HuH-7.5 (cell line): ENCODE data around the gene ACTR3.
"Not testable (repeated sequence)": the region's sequence is repeated elsewhere in the genome, so short reads cannot be mapped to it uniquely, and the experiment has no call there.

Experiments
- DNase-seq: peaks from one replicate; pipeline ENCODE4 v3.0.0; 2011; ENCODE audit warnings: low spot score

Gene ACTR3

GRCh38 chr2:113906647-113907046 is 16.8 kb downstream of the ACTR3 start:
- no peak for DNase-seq

GRCh38 chr2:113907297-113907696 is 17.4 kb downstream of the ACTR3 start:
- DNase-seq = no peak

DNA sequence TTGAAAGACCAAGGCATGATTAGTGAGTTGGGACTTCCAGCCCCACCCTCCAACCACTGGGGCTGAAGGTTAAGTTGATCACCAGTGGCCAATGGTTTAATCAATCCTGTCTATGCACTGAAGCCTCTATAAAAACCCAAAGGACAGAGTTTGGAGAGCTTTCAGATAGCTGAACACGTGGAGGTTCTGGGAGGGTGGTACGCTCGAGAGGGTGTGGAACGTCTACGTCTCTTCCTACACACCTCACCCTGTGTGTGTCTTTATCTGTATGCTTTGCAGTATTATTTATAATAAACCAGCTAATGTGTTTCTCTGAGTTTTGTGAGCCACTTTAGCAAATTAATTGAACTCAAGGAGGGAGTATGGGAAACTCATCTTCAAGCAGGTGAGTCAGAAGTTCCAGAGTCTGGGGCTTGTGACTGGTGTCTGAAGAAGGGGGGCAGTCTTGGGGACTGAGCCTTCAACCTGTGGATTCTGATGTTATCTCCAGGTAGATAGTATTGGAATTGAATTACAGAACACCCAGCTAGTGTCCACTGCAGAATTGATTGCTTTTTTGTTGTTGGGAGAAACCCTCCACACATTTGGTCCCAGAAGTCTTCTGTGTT is 20.3 kb downstream of the ACTR3 start:
- DNase-seq = no peak

DNA sequence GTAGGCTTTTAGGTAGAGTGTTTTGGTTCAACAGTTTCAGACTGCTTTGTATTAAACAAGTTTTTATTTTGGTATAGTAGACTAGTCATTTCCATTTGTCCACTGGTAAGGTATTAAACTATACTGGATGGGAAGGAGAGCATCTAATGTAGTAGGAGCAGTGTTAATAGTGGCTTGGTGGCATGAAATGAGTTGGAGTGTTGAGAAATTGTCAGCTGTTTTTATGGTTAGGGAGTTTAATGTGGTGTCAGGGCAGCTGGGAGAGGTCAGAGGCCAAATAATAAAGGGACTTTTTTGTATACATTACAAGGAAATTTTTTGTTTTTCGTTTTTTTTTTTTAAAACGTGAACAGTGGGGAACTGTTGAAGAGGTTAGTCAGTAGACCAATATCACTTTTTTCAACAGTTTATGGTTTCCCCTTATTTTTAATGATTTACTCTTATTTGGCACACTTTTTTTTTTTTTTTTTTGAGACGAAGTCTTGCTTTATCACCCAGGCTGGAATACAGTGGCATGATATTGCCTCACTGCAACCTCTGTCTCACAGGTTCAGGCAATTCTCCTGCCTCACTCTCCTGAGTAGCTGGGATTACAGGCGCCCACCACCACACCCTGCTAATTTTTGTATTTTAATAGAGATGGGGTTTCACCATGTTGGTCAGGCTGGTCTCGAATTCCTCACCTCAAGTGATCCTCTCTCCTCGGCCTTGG is 21.2 kb downstream of the ACTR3 start:
- no peak for DNase-seq

GRCh38 chr2:113915082-113915819 is 25.4 kb downstream of the ACTR3 start:
- DNase-seq = no peak

GRCh38 chr2:113918229-113918628 is 28.3 kb downstream of the ACTR3 start:
- DNase-seq = no peak

DNA sequence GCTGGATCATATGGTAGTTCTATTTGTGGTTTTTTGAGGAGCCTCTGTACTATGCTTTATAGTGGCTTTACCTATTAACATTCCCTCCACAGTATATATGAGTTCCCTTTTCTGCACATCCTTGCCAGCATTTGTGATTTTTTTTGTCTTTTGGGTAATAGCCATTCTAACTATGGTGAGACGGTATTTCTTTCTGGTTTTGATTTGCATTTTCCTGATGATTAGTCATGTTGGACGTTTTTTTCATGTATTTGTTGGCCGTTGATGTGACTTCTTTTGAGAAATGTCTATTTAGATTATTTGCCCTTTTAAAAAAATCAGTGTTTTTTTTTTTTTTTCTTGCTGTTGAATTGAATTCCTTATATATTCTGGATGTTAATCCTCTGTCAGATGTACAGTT is 31.1 kb downstream of the ACTR3 start:
- no peak for DNase-seq

DNA sequence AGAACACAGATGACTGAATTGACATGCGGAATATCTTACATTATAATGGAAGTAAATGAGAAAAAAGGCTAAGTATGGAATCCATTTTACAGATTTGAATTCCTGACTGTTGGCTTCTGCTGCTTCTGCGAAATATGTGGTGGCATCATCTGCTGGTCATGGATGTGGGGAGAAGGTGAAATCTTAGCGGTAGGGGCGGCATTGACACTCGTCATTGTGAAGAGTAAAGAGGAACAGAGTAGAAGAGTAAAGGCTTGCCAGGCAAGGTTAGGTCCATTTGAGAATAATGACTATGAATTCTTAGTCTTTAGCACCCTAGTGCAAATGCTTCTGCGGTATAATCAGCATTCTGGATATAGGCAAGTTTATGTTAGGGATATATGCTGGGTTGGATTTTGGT is 32.4 kb downstream of the ACTR3 start:
- no peak for DNase-seq

DNA sequence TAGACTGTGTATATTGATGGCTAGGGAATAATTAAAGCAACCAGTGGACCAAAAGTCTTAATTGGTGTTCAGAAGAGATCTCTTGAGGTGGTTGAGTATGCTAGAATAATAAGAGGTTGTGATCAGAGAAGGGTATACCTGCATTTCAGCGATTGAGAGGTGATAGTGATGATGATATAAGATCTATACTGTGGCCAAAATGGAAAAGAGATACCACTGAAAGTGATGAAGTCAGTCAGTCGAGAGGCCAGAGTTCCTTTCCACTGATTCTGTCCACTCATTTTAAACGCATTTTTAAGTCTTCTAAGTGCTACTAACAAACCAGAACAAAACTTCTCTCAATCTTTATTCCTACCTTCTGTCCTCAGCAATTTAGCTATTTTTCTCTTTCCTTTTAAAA is 32.9 kb downstream of the ACTR3 start:
- no peak for DNase-seq

DNA sequence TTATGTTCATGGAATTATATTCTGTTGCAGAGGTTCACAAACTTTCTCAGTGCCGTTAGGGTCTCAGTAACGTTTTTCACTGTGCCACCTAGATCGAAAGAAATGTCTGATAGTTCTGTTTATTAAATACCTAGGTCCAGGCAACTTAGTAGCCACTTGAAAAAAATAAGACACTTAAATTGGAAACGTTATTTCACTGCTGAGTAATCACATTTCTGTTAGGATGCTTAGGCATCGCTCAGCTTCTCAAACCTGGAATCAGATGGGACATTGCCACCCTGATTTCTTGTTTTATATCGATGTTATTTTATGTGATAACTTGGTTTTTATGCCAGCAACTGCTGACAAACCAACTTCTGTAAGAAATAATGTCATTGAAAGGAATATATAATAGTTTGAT is 36.0 kb downstream of the ACTR3 start:
- no peak for DNase-seq

DNA sequence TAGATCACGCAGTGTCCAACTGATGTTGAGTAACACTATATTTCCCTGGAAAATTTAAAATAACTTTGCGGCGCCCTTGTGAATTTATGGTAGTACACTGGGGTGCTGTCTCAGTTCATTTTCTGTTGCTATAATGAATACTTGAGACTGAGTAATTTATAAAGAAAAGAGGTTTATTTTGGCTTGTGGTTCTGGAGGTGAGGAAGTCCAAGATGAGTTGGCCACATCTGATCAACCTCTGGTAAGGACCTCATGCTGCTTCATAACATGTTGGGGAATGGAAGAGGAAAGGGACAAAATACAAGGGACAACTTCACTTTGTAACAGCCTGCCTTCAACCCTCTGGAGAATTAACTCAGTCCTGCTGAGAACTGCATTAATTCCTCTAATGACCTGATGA is 36.4 kb downstream of the ACTR3 start:
- DNase-seq = no peak

DNA sequence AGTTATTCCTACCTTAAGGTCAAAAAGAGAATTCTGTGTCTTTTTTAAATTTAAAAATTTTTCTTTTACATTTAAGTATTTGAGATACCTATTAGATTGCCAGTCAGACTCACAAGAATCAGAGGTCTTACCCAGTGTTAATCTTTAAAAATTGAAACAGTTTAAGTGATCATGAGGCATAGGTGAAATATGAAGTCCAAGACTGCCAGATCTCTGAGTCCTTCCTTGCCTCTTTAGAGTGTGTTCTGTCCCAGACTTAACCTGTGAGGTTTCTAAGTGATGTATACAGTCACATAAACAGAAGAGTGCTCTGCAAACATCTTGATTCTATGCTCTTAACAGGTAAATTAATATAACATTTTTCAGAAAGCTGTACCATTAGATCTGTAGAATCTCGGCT is 40.6 kb downstream of the ACTR3 start:
- no peak for DNase-seq

- DNase-seq = no peak
These were observed 47.6 kb downstream of the ACTR3 start for GRCh38 chr2:113937501-113937900.

DNA sequence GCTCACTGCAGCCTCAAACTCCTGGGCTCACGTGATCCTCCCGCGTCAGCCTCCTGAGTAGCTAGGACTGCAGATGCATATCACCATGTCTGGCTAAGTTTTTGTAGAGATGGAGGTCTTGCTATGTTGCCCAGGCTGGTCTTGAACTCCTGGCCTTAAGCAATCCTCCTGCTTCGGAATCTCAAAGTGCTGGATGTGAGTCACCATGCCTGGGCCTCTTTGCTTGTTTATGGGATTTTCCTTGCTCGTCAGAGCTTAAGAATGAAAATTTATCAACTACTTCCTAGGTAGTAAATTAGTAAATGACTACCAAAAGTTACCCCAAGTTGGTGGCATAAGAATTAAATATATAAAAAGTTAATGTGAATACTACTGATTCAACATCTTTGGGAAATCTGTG is 51.0 kb downstream of the ACTR3 start:
- DNase-seq = no peak

DNA sequence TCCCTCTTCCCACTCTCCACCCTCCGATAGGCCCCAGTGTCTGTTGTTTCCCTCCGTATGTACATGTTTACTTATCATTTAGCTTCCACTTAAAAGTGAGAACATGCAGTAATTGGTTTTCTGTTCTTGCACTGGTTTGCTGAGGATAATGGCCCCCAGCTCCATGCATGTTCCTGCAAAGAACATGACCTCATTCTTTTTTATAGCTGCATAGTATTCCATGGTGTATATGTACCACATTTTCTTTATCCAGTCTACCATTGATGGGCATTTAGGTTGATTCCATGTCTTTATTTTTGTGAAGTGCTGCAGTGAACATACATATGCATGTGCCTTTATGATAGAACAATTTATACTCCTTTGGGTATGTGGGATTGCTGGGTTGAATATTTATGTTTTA is 55.9 kb downstream of the ACTR3 start:
- not testable (repeated sequence) for DNase-seq

DNA sequence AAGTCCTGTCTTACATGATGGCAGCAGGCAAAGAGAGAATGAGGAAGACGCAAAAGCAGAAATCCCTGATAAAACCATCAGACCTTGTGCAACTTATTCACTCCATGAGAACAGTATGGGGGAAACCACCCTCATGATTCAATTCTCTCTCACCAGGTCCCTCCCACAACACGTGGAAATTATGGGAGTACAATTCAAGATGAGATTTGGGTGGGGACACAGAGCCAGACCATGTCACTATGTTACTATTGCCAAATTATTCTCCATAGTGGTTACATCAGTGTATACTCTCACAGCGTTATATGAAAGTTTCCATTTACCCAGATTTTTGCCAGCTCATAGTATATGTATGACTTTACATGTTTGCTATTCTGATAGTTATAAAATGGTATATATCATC is 61.0 kb downstream of the ACTR3 start:
- DNase-seq = not testable (repeated sequence)

- no peak for DNase-seq
These were observed 71.1 kb downstream of the ACTR3 start for GRCh38 chr2:113961000-113961399.

DNA sequence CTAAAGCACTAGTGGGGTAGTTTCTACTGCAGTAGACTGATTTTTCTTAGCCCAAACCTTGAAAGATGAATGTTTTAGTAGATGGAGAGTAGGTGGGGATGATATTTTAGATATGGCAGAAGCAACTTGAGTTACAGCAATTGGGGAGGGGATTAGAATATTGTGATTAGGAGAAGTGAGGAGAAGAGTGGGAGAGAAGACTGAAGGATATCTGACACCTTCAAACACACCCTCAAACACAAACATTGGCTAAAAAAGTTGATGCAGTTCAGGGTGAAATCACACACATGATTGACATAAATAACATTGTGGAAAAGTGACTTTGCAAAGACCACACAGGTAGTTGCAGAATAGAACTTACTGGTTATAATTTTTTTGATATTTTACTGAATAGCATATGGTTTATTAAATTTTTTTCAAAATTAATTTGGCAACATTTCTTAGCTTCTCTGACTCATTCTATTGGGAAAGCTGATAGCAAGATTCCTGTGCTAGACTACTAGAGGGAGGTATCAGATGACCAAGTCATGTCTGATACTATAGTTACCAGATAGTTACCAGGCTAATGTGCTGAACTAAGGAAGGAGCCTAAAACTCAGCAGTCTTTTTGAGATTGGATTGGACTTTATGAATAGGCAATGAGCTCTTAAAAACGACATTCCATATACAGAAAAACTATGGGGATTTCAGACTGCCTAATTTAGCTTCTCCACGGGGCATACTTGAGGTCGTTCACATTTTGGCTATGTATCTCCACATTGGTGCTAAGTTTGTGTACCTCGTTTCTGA is 73.0 kb downstream of the ACTR3 start:
- DNase-seq = no peak

- DNase-seq = no peak
These were observed 74.1 kb downstream of the ACTR3 start for GRCh38 chr2:113963965-113964364.

- no peak for DNase-seq
These were observed 74.5 kb downstream of the ACTR3 start for GRCh38 chr2:113964436-113964835.

- DNase-seq = no peak
These were observed 75.3 kb downstream of the ACTR3 start for GRCh38 chr2:113965228-113965627.

DNA sequence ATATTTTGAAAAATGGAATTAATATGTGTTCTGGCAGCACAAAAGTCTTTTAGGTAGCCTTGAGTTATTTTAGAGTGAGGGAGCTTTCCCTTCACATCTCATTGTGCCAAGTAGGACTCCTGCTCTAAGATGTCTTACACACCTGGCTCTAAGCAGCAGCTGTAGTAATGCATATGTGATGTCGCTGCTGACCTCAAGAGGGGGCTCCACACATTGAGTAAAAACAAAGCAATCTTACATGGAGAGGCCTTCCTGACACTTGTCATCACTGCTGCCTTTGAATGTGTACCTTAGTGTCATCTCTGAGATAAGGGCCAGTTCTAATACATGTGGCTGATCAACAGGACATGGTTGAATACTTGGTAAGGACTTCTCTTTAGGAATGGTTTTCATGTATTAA is 75.8 kb downstream of the ACTR3 start:
- no peak for DNase-seq

GRCh38 chr2:113966171-113966570 is 76.3 kb downstream of the ACTR3 start:
- no peak for DNase-seq
